ENCODE data around the gene ADD3. TPM values are rescaled to one million over a fixed set of nuclear protein-coding genes. Genes with fewer than 3 reads are reported as not detected.
"Not testable (repeated sequence)": the region's sequence is repeated elsewhere in the genome, so short reads cannot be mapped to it uniquely, and the experiment has no call there.

The ADD3 gene
- total RNA-seq, 1 donor from 2014 or later, result 268 TPM

DNA sequence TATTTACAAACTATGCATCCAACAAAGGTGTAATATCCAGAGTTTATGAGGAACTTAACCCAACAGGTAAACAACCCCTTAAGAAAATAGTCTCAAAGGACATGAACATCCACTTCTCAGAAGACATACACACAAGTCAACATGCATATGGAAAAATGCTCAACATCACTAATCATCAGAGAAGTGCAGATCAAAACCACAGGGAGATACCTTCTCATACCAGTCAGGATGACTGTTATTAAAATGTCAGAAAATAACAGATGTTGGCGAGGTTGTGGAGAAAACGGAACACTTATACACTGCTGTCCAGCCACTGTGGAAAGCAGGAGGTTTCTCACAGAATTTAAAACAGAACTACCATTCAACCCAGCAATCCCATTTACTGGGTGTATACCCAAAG lies 84.0 kb downstream of the ADD3 start:
- intact Hi-C loops (cut with micrococcal nuclease), result no loop called here

DNA sequence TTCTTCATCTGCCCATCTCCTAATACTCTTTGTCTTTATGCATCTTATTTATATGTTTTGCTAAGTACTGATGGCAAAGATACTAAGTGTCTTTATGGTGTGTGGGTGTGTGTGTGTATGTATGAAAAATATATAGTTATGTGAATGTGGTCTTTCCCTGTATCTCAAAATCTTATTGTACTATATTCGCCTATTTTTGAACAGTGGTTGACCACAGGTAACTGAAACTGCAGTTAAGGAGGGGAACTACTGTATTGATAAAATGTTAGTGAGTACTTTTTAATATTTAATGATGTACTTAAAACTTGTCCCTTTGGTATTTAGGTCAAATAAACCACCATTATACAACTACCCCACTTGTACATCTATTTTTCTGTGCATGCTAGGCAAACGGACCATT lies 85.9 kb downstream of the ADD3 start:
- intact Hi-C loops (cut with micrococcal nuclease), result no loop called here

GRCh38 chr10:110094786-110095185 lies 87.0 kb downstream of the ADD3 start:
- intact Hi-C loops (cut with micrococcal nuclease), result no loop called here

GRCh38 chr10:110101464-110102144 lies 93.8 kb downstream of the ADD3 start:
- intact Hi-C loops (cut with micrococcal nuclease), result no loop called here

DNA sequence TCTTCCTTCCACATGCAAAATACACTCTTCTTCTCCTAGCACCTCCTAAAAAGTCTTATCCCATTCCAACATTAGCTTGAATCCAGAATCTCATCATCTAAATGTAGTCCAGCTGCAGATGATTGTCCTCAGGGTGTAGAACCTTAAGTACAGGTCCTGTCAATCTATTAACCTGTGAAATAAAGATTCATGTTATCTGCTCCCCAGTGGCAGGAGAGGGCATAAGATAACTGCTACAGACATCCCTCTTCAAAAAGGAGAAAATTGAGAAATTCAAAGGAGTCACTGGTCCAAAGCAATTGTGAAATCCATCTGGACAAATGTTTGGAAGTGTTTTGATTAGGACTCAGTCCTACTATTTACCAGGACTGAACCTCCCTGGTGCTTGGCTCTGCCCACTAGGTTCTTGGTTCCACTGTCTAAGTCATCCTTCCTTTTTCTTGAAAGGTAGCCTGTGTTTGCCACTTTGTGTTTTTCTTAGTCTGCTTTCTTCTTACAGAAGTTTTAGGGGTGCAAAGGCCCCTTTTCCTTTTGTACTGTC lies 96.2 kb downstream of the ADD3 start:
- intact Hi-C loops (cut with micrococcal nuclease), result loop anchor here (2.0 kb wide), 1 partner anchor 219 kb away; no protein-coding TSS in a partner anchor

- intact Hi-C loops (cut with micrococcal nuclease), result loop anchor here (2.0 kb wide), 1 partner anchor 221 kb away; no protein-coding TSS in a partner anchor
Measured at GRCh38 chr10:110105873-110106272, 98.1 kb downstream of the ADD3 start.

DNA sequence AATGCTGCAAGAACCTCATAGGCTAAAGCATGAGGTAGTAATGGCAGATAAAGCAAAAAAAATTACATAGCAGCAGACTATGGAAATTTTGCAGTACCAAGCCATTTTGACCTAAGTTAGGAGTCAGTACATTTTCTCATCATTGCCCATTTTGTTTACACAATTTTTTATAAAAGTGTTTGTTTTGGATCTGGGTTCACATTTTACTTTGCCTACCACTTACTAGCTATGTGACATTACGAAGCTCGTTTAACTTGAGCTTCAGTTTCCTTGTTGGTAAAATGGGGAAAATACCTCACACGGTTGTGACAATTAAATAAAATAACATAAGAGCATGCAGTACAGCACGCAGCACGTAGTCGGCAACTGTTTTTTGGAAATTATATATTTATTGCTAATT lies 99.6 kb downstream of the ADD3 start:
- intact Hi-C loops (cut with micrococcal nuclease), result no loop called here

GRCh38 chr10:110107887-110108286 lies 100.1 kb downstream of the ADD3 start:
- intact Hi-C loops (cut with micrococcal nuclease), result no loop called here

DNA sequence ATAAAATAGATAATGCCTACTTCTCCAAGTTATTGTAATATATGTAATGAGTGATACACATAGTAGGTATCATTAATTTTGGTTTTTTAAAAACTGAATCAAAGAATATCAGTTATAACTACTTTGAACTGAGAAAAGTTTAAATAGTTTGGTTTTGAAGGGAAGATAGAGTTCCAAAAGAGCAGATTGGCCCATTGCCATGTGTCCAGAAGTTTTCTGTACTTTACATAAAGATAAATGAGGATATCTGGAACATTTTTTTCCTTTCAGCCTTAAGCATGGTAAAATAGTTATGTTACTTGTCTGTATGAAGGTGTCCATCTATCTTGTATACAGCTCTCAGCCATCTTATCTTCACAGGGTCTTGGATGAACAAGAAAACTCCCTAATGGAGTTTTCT lies 101.7 kb downstream of the ADD3 start:
- intact Hi-C loops (cut with micrococcal nuclease), result no loop called here

GRCh38 chr10:110110338-110110737 lies 102.6 kb downstream of the ADD3 start:
- intact Hi-C loops (cut with micrococcal nuclease), result no loop called here

DNA sequence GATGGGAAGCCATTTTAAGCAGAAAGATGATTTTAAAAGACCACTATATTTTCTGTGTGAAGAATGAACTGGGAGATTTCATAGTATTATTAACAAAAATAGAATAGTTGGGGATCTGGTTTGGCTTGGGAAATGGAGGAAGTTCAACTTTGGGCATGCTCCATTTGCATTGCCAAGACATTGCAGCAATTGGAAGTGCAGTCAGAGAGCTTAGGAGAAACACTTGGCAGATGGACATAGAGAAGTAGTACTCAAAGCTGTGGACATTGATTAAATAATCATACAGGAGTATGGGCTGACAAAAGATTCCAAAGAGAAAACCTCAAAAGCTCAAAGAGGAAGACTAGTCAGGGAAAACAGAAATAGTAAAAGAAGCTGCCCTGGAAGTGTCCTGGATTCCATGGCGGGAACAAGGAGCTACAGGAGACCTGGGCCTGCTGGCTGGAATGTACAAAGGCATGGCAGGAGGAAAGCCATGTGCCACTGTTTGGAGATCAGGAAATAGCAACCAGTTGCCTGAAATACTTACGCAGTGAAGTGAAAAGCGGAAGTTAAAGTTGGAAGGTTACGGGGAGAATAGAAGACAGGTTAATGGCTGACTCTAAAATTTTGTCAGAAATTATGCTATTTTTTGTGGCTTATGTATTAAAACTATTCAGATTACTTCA lies 106.0 kb downstream of the ADD3 start:
- intact Hi-C loops (cut with micrococcal nuclease), result no loop called here

DNA sequence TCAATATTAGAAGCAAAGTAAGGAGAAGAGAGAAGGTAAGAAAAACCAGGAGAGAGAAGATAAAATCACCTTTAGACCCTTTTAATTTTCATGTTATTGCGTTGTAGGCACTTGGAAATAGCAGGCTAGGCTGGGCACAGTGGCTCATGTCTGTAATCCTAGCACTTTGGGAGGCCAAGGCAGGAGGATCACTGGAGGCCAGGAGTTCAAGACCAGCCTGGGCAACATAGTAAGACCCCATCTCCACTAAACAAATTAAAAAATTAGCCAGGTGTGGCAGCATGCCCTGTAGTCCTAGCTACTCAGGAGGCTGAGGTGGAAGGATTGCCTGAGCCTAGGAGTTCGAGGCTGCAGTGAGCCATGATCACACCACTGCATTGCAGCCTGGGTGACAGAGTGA lies 106.9 kb downstream of the ADD3 start:
- intact Hi-C loops (cut with micrococcal nuclease), result not testable (repeated sequence)

DNA sequence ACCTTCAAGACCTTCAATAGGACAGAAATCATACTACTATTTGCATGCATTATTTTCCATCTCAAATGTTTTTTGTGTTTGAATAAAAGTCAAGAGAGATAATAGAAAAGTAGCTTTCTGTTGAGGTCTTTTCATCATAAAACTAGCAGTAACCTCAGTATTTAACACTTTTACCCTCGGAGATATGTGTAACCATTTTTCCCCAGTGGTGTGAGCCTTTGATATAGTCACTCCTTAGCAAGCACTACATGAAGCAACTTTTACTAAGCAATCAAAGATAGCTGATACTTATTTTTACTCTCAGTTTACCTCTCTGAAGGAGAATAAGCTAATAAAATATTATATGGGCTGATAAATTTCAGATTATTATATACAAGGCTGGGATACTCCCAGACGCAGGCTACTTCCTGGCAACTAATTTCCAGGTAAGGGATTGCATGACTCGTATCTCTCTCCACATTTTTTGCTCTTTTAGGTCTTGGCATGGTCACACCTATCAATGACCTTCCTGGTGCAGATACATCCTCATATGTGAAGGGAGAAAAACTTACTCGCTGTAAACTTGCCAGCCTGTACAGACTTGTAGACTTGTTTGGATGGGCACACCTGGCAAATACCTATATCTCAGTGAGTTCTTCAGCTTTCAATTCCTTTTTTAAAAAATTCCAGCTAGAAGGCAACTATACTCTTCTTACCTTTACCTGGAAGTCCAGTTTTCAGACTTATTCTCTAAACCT lies 108.2 kb downstream of the ADD3 start:
- intact Hi-C loops (cut with micrococcal nuclease), result no loop called here

DNA sequence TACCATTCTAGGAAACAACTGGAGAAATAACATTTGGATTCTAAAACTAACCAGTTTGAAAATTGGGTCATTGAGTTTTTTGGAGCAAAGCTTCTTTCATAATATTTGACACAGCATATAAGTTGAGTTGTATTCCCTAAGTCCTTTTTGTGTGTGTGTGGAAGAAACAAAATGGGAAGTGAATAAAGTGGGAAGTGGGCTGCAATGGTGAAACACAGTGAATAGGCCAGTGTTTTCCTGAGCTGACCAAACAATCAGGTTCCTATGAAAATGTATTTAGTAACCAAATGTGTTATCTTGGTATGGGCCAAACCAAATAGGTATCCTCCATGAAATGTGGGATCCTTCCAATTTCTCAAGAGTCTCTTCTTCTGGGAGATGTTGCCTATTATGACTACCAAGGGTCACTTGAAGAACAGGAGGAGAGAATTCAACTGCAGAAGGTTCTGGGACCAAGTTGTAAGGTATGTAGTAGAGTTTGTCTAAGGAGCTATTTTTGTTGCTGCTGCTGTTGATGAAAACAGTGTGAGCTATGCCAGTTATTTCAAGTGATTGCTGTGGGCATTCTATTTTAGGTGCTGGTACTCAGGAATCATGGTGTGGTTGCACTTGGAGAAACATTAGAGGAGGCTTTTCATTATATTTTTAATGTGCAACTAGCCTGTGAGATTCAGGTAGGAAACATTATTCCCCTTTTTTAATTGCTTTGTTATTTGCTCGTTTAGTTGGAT lies 111.3 kb downstream of the ADD3 start:
- intact Hi-C loops (cut with micrococcal nuclease), result no loop called here

DNA sequence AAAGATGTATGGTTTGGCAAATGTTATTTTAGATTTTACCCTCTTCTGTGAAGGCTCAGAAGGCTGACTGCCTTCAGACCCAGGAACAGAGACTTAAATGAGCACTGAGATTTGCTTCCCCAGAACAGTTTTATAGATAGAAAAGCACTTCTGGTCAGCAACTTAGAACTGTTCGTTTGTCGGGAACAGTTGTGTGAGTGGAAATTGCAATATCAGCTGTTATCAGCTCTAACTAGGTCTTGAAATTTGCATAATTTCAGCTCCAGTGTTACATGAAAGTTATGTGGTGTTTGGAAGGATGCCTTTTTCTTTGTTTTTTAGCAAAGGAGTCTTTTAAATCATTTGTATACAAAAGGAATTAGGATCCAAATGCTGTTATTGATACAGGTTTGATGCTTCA lies 115.8 kb downstream of the ADD3 start:
- intact Hi-C loops (cut with micrococcal nuclease), result no loop called here

DNA sequence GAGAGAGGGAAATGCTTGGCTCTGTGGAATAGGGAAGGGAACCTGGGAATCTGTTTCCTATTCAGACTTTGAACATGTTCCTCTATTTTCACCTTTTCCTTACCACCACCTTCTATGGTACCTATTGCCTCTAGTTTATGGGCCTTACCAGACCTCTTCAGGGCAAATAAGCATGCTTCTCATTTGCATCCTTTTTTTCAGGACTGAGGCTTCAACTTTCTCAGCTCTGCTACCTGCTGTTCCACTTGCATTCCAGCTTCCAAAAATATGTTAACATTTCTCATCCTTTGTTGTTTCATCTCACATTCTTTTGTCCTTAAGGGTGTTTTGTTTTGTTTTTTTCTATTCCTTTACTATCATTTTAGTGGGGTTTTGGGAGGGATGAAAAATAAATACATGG lies 121.7 kb downstream of the ADD3 start:
- intact Hi-C loops (cut with micrococcal nuclease), result no loop called here

- intact Hi-C loops (cut with micrococcal nuclease), result loop anchor here (5.0 kb wide), 1 partner anchor 222 kb away; no protein-coding TSS in a partner anchor
Measured at GRCh38 chr10:110134917-110135316, 127.1 kb downstream of the ADD3 start.

DNA sequence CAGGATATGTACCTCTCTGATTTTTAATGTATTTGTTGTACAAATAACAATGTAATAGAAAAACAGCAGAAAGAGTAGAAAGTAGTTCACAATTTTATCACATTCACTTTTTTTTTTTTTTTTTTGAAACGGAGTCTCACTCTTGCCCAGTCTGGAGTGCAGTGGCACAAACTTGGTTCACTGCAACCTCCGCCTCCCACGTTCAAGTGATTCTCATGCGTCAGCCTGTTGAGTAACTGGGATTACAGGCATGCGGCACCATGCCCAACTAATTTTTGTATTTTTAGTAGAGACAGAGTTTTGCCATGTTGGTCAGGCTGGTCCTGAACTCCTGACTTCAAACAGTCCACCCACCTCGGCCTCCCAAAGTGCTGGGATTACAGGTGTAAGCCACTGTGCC lies 128.1 kb downstream of the ADD3 start:
- intact Hi-C loops (cut with micrococcal nuclease), result loop anchor here (2.0 to 5.0 kb wide), 3 partner anchors 221 to 465 kb away; no protein-coding TSS in a partner anchor

GRCh38 chr10:110137142-110137545 lies 129.4 kb downstream of the ADD3 start:
- intact Hi-C loops (cut with micrococcal nuclease), result loop anchor here (1.0 to 5.0 kb wide), 13 partner anchors 72 to 782 kb away; partner anchors contain the start of genes BBIP1 and SHOC2

GRCh38 chr10:110138197-110138812 lies 130.5 kb downstream of the ADD3 start:
- intact Hi-C loops (cut with micrococcal nuclease), result loop anchor here (1.0 to 5.0 kb wide), 5 partner anchors 18 to 358 kb away; partner anchors contain the start of gene DUSP5

GRCh38 chr10:110141185-110141584 lies 133.4 kb downstream of the ADD3 start:
- intact Hi-C loops (cut with micrococcal nuclease), result no loop called here
